GM12878 (cell line): ENCODE results near the gene KDM5D. TPM values are rescaled to one million over a fixed set of nuclear protein-coding genes. Genes with fewer than 3 reads are reported as not detected.

Experiments used
- ATAC-seq: fragments of 200-7000 bp; cut with Tn5 transposase; 3 replicates; pipeline ENCODE4 v1.9.1; 2020; ENCODE audit warnings: mild to moderate bottlenecking, moderate library complexity
- BruUV-seq: library from RNA; stranded (reverse); fragments of 400-500 nt; replicated peaks from 2 replicates; lab custom pipeline; 2021; lab: Mats Ljungman, UMichigan
- CTCF ChIA-PET: fragments of 300-600 bp; sonication (Branson Sonifier 250); formaldehyde crosslinking; extraction: SDS; loops from one replicate; lab custom pipeline; 2021; ENCODE audit warnings: inconsistent platforms; lab: Yijun Ruan, JAX
- POLR2A ChIA-PET: fragments of 350-600 bp; formaldehyde crosslinking; extraction: SDS; loops from one replicate; lab custom pipeline; 2021; ENCODE audit warnings: inconsistent platforms; lab: Charles Lee
- RAD21 ChIA-PET: fragments of 300-600 bp; sonication (Branson Sonifier 250); formaldehyde crosslinking; loops from one replicate; lab custom pipeline; 2023; ENCODE audit warnings: antibody characterized with exemption; ENCODE audit not compliant: unreplicated experiment; lab: Charles Lee
- SMC1A ChIA-PET: fragments of 300-600 bp; sonication (Branson Sonifier 250); formaldehyde crosslinking; loops from one replicate; lab custom pipeline; 2023; ENCODE audit not compliant: unreplicated experiment, uncharacterized antibody; lab: Charles Lee
- DNase-seq: peaks from one replicate; pipeline ENCODE4 v3.0.0-alpha.2; 2011; ENCODE audit warnings: low read depth, low spot score
- FAIRE-seq: peaks from 3 replicates; lab custom pipeline; 2011; peaks lifted over from hg19 to GRCh38; lab: Jason Lieb, UNC
- H2AFZ ChIP-seq: 2 replicates; pipeline ENCODE4 v1.6.0; 2011; ENCODE audit warnings: low read depth, low read length, control low read depth; ENCODE audit not compliant: control insufficient read depth
- H3K27ac ChIP-seq: 2 replicates; pipeline ENCODE4 v1.5.1; 2011; ENCODE audit warnings: control low read depth; ENCODE audit not compliant: control insufficient read depth, insufficient read depth
- H3K27me3 ChIP-seq, 2 experiments: replicated peaks in 1 of 2; 2 replicates each; pipeline versions ENCODE4 v1.6.0 to v1.6.1; 2011; ENCODE audit warnings: low read length in 1 of 2; ENCODE audit not compliant: control insufficient read depth in 2 of 2, insufficient read depth in 2 of 2
- H3K36me3 ChIP-seq, 2 experiments: 2 replicates each; pipeline ENCODE4 v1.5.1; 2011; ENCODE audit warnings: low read length in 1 of 2; ENCODE audit not compliant: control insufficient read depth in 2 of 2, insufficient read depth in 2 of 2
- H3K4me1 ChIP-seq: 2 replicates; pipeline ENCODE4 v1.6.1; 2011; ENCODE audit warnings: mild to moderate bottlenecking, low read length, moderate library complexity, mixed read lengths; ENCODE audit not compliant: control insufficient read depth, insufficient read depth
- H3K4me2 ChIP-seq: 2 replicates; pipeline ENCODE4 v1.6.0; 2011; ENCODE audit warnings: control low read depth; ENCODE audit not compliant: control insufficient read depth, insufficient read depth
- H3K4me3 ChIP-seq: fragments of 200-600 bp; sonication (generic); 2 replicates; pipeline ENCODE4 v1.5.1; 2016
- H3K79me2 ChIP-seq: 2 replicates; pipeline ENCODE4 v1.6.0; 2011; ENCODE audit warnings: low read length; ENCODE audit not compliant: control insufficient read depth, insufficient read depth
- H3K9ac ChIP-seq: 2 replicates; pipeline ENCODE4 v1.8.0; 2011; ENCODE audit warnings: low read length, control low read depth, mixed read lengths; ENCODE audit not compliant: control insufficient read depth, insufficient read depth
- H3K9me3 ChIP-seq: replicated peaks from 3 replicates; pipeline ENCODE4 v1.5.1; 2011; ENCODE audit warnings: mild to moderate bottlenecking, low read length; ENCODE audit not compliant: control insufficient read depth, insufficient read depth
- H4K20me1 ChIP-seq: 2 replicates; pipeline ENCODE4 v1.6.0; 2011; ENCODE audit not compliant: control insufficient read depth, insufficient read depth
- CREM ChIP-seq: IDR thresholded peaks from 2 replicates; pipeline ENCODE4 v1.6.1; 2014; ENCODE audit warnings: antibody characterized with exemption, low read depth
- DPF2 ChIP-seq: fragments of 450-650 bp; IDR thresholded peaks from 2 replicates; pipeline ENCODE4 v1.6.1; 2017; ENCODE audit warnings: mild to moderate bottlenecking
- GATAD2B ChIP-seq: fragments of 450-650 bp; conservative IDR thresholded peaks from 2 replicates; pipeline ENCODE4 v1.6.1; 2017; ENCODE audit warnings: low read depth, mild to moderate bottlenecking, moderate library complexity
- MXI1 ChIP-seq: fragments of 150-350 bp; IDR thresholded peaks from 2 replicates; pipeline ENCODE4 v1.6.1; 2011; ENCODE audit warnings: low read depth, mild to moderate bottlenecking, inconsistent platforms, low read length, improper control_type of control experiment
- RBBP5 ChIP-seq: fragments of 200-600 bp; sonication (generic); conservative IDR thresholded peaks from 2 replicates; pipeline ENCODE4 v1.6.1; 2016
- SMAD1 ChIP-seq: fragments of 450-650 bp; IDR thresholded peaks from 2 replicates; pipeline ENCODE4 v1.6.1; 2018; ENCODE audit warnings: mild to moderate bottlenecking, low read depth; ENCODE audit not compliant: partially characterized antibody
- ZBTB40 ChIP-seq: fragments of 450-650 bp; IDR thresholded peaks from 2 replicates; pipeline ENCODE4 v1.6.1; 2016; ENCODE audit warnings: mild to moderate bottlenecking, moderate library complexity, borderline replicate concordance
- WGBS: methylation state at CpG from one replicate; pipeline ENCODE4 v1.1.6; 2016; ENCODE audit warnings: low lambda C conversion rate; ENCODE audit not compliant: insufficient replicate concordance, insufficient coverage; ENCODE audit errors: missing lambda C conversion rate; 5-methylcytosine and 5-hydroxymethylcytosine counted together
- in situ Hi-C: fragments of 300-500 bp; cut with MboI; formaldehyde crosslinking; loops from 9 replicates; pipeline ENCODE4 v1.14.3; 2018; ENCODE audit warnings: mixed read lengths
- intact Hi-C: fragments of 100-400 bp; cut with micrococcal nuclease; formaldehyde crosslinking; loops from one replicate; pipeline ENCODE4 v1.14.2; 2022; ENCODE audit not compliant: unreplicated experiment
- polyA plus RNA-seq, 11 experiments: library from polyadenylated mRNA; depleted of rRNA in 4 of 11; unstranded in 6 of 11; stranded (reverse) in 5 of 11; fragments of >200 nt; fragmentation: Nextera tagmentation in 4 of 11; fragmentation: Illumina TruSeq in 1 of 11; extraction: Ambion mirVana in 4 of 11; extraction: Trizol in 1 of 11; gene quantifications; 1 replicate in 1 of 11; 2 replicates in 10 of 11; pipeline versions ENCODE4 v1.2.1 to v1.2.3, GENCODE V29; 2011 to 2016; ENCODE audit warnings: inconsistent platforms in 2 of 11, missing spikeins in 2 of 11, low read depth in 1 of 11
- total RNA-seq, 4 experiments: library from RNA; depleted of rRNA in 3 of 4; stranded (reverse); fragments of >200 nt in 3 of 4; fragmentation: Illumina TruSeq in 1 of 4; extraction: Trizol in 1 of 4; gene quantifications; 2 replicates each; pipeline versions ENCODE4 v1.2.1 to v1.2.3, GENCODE V29; 2013 to 2021
- TF ChIP-seq, protein P1 (sequence below): fragments of 450-650 bp; IDR thresholded peaks from 2 replicates; pipeline ENCODE4 v1.6.1; 2017; ENCODE audit warnings: mild to moderate bottlenecking
- TF ChIP-seq, protein P2 (sequence below): fragments of 450-650 bp; conservative IDR thresholded peaks from 2 replicates; pipeline ENCODE4 v1.6.1; 2017; ENCODE audit warnings: mild to moderate bottlenecking, moderate library complexity

Gene KDM5D
- total and polyA plus RNA-seq, 10 of the 15 experiments (the other 5 are each of a cell fraction or from before 2014, with no cell fraction given), result 0.21 TPM; not detected in 9

- SMC1A ChIA-PET, result no interaction called here
- Histone ChIP-seq H3K4me3 (no peak overlapping the region), H3K4me1 (no peaks in the 10 kb centered on the region), H3K9ac (no peak overlapping the region), H3K27ac (no peak overlapping the region)
- ATAC-seq (no peak), FAIRE-seq (no peak)
- in situ Hi-C loops, result no loop called here
- intact Hi-C loops, result no loop called here
- POLR2A ChIA-PET, result no interaction called here
- TF ChIP-seq RBBP5, result no peak
- no peak for TF ChIP-seq ZBTB40
- no peak for TF ChIP-seq SMAD1
- TF ChIP-seq, all 136 proteins: peak for 0
- ChIA-PET RAD21 (no interaction called here), CTCF (no interaction called here)
- no TSS peak for BruUV-seq
- no peaks in the 10 kb centered on the region for H3K79me2 ChIP-seq
- H3K36me3 ChIP-seq, result no peaks in the 10 kb centered on the region
- H3K4me2 ChIP-seq, result no peak overlapping the region
- H2AFZ ChIP-seq, result no peak overlapping the region
- no CpG with 5 or more reads among the region's 4 CpGs for WGBS
- no peaks in the 10 kb centered on the region for H4K20me1 ChIP-seq
- no peaks in the 10 kb centered on the region for H3K9me3 ChIP-seq
- no peaks in the 10 kb centered on the region for H3K27me3 ChIP-seq
- DNase-seq, result no peak
Measured at GRCh38 chrY:19713430-19713829, 31.1 kb downstream of the KDM5D start.

- Histone ChIP-seq H3K4me3 (no peak overlapping the region), H3K4me2 (no peak overlapping the region), H4K20me1 (no peaks in the 10 kb centered on the region), H3K9me3 (no peaks in the 10 kb centered on the region), H3K36me3 (no peaks in the 10 kb centered on the region), H3K79me2 (no peaks in the 10 kb centered on the region), H3K27me3 (no peaks in the 10 kb centered on the region), H2AFZ (no peak overlapping the region), H3K9ac (no peak overlapping the region), H3K4me1 (no peaks in the 10 kb centered on the region), H3K27ac (no peak overlapping the region)
- no CpG with 5 or more reads among the region's 14 CpGs for WGBS
- TF ChIP-seq DPF2, result no peak
- no peak for TF ChIP-seq CREM
- TF ChIP-seq GATAD2B, result no peak
- TF ChIP-seq, protein P1, sequence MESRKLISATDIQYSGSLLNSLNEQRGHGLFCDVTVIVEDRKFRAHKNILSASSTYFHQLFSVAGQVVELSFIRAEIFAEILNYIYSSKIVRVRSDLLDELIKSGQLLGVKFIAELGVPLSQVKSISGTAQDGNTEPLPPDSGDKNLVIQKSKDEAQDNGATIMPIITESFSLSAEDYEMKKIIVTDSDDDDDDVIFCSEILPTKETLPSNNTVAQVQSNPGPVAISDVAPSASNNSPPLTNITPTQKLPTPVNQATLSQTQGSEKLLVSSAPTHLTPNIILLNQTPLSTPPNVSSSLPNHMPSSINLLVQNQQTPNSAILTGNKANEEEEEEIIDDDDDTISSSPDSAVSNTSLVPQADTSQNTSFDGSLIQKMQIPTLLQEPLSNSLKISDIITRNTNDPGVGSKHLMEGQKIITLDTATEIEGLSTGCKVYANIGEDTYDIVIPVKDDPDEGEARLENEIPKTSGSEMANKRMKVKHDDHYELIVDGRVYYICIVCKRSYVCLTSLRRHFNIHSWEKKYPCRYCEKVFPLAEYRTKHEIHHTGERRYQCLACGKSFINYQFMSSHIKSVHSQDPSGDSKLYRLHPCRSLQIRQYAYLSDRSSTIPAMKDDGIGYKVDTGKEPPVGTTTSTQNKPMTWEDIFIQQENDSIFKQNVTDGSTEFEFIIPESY, result no peak
- TF ChIP-seq MXI1, result no peak
- TF ChIP-seq, protein P2, sequence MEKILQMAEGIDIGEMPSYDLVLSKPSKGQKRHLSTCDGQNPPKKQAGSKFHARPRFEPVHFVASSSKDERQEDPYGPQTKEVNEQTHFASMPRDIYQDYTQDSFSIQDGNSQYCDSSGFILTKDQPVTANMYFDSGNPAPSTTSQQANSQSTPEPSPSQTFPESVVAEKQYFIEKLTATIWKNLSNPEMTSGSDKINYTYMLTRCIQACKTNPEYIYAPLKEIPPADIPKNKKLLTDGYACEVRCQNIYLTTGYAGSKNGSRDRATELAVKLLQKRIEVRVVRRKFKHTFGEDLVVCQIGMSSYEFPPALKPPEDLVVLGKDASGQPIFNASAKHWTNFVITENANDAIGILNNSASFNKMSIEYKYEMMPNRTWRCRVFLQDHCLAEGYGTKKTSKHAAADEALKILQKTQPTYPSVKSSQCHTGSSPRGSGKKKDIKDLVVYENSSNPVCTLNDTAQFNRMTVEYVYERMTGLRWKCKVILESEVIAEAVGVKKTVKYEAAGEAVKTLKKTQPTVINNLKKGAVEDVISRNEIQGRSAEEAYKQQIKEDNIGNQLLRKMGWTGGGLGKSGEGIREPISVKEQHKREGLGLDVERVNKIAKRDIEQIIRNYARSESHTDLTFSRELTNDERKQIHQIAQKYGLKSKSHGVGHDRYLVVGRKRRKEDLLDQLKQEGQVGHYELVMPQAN, result no peak
- ATAC-seq (no peak), FAIRE-seq (no peak), DNase-seq (no peak)
- no TSS peak for BruUV-seq
- intact Hi-C loops (no loop called here), in situ Hi-C loops (no loop called here)
- ChIA-PET CTCF (no interaction called here), SMC1A (no interaction called here), RAD21 (no interaction called here), POLR2A (no interaction called here)
Measured at GRCh38 chrY:19706273-19706672, 38.3 kb downstream of the KDM5D start.
